Activated gamma-delta T cell treated with Interleukin-2 at 50 U/mL for 16 hours (primary cell): ENCODE measurements around the gene LETM1.

ENCODE experiments used
- DNase-seq: peaks from one replicate; pipeline ENCODE4 v3.0.0-alpha.2; 2020

The LETM1 gene

DNA sequence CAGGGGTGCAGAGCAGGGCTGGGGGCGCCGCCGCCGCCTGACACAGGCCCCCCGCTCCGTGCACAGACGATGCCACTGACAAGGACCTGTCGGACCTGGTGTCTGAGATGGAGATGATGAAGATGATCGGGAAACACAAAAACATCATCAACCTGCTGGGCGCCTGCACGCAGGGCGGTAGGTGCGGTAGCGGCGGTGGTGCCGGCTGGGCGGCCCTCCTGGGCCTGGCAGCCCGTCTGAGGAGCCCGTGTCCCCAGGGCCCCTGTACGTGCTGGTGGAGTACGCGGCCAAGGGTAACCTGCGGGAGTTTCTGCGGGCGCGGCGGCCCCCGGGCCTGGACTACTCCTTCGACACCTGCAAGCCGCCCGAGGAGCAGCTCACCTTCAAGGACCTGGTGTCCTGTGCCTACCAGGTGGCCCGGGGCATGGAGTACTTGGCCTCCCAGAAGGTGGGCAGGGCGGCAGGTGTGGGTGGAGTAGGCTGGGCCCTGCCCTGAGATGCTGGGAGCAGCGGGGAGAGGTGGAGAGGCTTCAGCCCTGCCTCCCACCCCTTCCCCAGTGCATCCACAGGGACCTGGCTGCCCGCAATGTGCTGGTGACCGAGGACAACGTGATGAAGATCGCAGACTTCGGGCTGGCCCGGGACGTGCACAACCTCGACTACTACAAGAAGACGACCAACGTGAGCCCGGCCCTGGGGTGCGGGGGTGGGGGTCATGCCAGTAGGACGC lies 50.3 kb downstream of the LETM1 start:
- DNase-seq: no peak

DNA sequence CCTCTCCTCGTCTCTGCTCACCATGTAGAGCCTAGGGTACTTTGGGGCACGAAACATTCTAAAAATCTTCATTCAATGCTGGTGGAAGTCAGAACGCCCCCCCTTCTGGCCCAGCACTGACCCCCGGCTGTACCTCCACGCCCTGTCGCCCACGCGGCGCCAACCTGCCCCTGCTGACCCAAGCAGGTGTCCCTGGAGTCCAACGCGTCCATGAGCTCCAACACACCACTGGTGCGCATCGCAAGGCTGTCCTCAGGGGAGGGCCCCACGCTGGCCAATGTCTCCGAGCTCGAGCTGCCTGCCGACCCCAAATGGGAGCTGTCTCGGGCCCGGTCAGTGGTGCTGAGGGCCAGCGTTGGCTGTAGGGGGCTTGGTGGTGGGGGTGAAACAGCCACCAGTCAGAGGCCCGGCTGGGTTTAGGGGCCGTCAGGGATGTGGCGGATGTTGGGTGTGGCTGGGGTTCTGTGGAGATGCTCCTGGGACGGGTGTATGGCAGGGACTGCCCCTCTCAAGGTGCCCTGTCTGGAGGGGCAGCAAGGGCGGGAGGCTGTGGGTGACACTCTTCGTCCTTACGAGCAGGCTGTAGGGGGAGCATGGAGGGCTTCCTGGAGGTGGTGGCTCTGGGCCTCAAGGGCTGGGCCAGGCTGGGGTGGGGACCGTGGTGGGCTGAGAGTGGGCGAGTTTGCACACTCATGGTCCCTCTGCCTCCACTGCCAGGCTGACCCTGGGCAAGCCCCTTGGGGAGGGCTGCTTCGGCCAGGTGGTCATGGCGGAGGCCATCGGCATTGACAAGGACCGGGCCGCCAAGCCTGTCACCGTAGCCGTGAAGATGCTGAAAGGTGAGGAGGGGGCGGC lies 51.1 kb downstream of the LETM1 start:
- DNase-seq: no peak

DNA sequence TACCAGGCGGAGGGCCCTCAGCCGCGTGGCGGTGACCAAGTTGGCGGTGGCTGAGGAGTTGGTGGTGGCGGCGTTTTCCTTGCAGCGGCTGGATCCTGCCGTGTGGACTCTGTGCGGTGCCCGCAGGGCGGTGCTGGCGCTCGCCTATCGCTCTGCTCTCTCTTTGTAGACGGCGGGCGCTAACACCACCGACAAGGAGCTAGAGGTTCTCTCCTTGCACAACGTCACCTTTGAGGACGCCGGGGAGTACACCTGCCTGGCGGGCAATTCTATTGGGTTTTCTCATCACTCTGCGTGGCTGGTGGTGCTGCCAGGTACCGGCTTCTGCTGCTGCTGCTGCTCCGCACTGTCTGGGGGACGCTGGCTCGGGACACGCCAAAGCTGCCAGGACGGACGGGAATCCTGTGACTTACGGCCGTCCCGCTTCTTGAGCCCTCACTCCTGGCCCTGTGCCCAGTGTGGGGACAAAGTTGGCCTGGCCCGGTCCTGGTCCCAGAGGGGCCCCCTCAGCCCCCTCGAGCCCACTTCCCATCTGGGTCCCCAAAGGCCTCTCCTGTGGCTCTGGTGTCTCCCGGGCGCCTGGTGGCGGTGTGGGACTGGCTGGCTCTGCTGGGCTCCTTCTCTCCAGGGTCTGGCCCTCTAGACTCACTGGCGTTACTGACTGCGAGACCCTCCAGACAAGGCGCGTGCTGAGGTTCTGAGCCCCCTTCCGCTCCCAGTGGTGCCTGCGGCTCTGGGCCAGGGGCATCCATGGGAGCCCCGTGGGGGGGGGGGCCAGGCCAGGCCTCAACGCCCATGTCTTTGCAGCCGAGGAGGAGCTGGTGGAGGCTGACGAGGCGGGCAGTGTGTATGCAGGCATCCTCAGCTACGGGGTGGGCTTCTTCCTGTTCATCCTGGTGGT lies 52.2 kb downstream of the LETM1 start:
- no peak for DNase-seq

DNA sequence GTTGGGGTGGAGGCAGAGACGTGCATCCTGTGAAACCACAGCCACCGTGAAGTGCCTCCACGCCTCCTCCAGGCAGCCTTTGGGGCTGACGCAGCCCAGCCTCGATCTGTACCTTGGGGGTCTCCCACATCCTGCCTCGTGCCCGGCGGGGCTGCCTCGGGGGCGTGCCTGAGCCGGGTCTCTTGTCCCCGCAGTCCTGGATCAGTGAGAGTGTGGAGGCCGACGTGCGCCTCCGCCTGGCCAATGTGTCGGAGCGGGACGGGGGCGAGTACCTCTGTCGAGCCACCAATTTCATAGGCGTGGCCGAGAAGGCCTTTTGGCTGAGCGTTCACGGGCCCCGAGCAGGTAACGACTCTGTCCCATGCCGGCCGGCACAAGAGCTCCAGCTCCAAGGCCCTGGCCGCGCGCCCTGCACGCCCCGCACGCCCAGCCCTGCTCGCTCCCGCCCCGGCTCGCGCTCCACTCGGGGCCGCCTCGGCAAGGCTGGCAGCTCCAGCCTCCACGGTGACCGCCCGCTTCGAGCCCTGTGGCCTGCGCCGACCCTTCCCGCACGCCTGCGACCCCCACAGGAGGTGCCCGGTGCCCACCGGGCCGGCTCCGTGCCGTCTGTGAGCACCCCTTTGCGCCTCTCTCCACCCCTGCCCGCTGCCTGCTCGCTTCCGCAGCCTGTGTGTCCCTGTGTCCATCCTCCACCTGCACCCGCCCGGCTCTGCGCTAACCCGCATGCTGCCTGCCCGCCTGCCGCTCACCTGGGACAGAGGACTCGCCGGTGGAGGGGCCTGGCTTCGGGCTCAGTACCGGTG lies 53.0 kb downstream of the LETM1 start:
- DNase-seq: no peak

GRCh38 chr4:1802151-1802715 lies 53.7 kb downstream of the LETM1 start:
- no peak for DNase-seq

GRCh38 chr4:1801286-1801958 lies 54.5 kb downstream of the LETM1 start:
- no peak for DNase-seq

DNA sequence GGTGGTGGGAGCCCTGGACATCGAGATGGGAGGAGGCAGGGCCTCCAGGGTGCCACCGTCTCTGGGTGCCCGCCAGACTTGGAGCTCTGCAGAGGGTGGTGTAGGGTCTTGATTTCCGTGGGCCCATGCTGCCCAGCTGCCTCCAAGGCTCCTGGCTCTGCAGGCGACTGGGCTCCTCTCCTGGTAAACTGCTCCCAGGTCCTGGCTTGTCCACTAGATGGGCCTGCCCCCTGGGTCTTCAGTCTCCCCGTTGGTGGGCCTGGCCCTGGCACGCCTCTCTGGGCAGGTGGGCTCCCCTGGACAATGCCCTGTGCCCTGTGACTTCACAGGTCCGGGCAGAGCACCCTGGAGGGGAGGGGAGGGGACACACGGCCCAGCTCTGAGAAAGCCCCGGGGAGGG lies 55.2 kb downstream of the LETM1 start:
- no peak for DNase-seq

- DNase-seq: no peak
Observed at GRCh38 chr4:1799387-1800375, 56.3 kb downstream of the LETM1 start.

DNA sequence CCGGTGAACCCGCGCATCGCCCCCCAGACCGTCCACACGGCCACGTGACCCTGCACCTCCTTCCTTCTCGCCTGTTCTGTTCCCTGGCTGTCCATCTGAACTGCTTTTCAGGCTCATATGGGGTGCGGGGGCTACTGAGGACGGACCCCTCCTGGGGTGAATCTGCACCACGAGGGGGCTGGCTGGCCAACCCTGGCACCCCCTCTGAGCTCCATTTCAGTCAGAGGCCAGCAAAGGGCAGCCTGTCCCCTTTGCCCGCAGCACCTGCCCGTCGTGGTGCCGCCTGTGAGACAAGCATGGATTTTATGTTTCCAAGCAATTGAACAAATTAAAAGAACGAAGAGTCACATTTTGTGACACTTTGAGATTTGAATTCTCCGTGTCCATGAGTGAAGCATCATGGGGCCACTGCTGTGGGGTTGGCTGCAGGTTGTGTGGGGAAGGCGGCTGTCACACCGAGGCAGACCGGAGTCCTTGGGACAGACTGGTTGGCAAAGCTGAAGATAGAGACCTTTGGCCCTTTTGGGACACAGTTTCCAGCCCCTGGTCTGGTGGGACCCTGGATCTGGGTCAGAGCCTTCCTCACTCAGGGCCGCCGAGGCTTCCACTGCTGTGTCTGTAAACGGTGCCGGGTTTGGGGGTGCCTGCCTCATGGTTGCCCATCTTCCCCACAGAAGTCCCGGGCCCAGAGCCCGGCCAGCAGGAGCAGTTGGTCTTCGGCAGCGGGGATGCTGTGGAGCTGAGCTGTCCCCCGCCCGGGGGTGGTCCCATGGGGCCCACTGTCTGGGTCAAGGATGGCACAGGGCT lies 57.2 kb downstream of the LETM1 start:
- no peak for DNase-seq

DNA sequence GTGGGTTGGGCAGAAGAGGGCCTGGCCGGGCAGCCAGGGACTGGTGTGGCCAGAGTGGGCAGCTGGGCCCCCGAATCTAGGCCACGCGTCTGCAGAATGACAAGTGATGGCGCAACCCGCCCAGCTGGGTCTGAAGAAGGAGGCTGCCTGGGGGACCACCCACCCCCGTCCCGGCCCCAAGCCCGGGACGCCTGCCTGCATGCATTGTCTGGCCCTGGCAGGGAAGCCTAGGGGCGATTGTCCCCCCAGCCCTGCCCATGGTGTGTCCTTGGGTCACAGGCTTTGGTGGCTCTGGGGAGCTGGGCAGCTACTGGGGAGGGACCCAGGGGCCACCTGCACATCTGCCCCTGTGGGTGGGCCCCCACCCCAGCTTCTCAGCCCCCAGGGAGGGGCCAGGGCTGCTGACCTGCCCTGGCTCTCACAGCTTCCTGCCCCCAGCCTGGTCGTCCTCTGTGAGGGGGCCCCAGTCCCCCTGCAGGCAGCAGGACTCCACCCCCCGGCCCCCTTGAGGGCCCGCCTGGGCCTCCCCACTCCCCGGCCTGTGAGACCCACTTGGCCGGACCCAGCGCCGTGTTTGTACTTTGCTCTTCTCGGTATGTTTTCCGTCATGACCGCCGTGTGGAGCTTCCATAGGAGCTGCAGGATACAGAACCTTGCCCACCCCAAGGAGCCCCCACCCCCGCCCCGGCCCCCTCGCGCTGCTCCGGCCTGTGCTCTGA lies 57.9 kb downstream of the LETM1 start:
- no peak for DNase-seq

DNA sequence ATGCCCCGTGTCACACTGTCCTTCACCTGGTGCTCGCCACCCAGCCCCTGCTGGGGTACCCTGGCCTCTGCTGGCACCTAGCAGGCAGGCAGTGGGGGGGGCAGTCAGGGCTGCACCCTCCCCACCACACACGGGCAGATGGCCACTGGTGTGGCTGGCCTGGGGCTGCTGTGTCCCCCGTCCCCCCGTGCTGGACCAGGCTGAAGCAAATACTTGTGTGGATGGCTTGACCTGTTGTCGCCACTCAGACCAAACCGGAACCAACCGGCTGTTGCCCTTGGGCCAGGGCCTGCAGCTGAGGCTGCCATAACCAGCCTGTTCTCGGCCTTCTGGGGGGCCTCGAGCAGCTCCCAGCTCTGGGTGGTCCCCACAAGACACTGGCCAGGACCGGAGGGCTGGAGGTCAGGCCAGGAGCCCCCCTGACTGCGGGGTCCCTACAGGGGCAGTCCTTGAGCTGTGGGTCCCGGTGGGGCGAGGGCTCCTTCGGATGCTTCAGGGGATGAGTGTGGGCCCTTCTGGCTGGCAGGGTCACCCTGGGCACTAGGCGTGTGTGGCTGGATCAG lies 58.6 kb downstream of the LETM1 start:
- DNase-seq: no peak

DNA sequence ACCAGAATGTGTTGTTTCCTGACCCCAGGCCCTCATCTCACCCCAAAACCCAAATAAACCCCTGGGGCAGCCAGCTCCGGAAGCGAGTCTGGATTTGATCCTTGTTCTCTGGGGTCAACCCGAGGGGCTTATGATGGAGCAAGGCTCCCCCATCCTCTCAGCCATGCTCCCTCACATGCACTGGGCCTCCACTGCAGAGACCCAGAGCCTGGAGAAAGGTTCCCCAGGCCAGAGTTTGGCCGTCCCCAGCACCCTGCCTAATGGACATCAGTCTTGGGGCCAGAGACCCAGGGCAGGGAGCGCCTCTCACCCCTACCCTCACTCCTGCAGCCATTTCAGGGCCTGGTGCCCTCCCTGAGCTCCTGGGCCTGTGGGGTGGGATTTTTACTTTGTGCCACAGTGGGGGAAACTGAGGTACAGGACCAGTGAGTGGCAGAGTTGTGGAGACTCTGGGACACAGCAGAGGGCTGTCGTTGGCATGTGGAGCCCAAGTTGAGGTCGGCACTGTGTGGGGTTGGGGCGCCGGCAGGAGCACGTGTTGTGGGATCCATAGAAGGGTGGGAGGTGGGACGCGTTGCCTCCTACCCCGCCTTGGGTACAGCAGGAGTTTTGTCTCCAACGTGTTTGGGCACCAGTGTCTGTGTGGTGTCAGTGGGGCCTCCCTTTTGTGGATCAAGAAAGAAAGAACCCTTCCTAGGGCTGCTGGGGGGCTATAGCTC lies 59.3 kb downstream of the LETM1 start:
- no peak for DNase-seq

DNA sequence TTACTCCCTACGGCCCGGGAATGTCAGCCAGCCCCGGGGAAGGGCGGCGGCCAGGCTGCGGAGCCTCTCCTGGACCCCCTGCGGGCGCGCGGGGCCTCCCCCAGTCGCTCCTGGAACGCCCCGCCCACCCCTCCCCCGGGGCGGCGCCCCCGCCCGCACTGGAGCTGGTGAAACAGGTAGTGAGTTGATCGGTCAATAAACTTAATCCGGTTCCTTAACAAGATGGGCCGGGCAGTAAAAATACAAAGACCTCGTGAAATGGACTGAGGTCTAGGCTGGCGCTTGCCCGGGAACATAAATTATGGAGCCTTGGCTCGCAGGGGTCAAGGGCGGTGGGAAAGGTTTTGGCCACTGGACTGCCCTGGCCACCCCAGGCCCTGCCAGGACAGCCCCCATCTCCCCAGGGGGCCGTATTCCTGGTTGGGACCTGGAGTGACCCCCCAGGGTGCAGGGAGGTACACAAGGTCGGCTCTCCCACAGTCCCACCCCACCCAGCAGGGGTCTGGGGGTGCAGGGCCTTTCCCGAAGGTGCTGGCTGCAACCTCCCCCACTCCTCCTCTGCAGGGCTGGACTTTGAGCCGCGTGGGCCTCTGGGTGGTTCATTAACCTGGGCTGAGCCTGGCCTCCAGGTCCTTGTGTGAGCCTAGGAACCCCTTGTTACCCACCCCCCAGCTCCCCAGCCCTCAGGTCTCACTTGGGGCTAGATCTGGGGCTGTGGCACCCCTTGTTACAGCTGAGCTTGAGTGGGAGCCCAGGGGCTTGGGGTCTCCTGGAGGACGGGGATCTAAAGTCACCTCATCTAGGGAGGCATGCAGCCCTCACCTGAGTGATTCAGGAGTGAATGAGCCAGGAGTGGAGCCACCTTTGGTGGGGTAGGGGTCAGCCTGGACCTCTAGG lies 60.4 kb downstream of the LETM1 start:
- DNase-seq: no peak

DNA sequence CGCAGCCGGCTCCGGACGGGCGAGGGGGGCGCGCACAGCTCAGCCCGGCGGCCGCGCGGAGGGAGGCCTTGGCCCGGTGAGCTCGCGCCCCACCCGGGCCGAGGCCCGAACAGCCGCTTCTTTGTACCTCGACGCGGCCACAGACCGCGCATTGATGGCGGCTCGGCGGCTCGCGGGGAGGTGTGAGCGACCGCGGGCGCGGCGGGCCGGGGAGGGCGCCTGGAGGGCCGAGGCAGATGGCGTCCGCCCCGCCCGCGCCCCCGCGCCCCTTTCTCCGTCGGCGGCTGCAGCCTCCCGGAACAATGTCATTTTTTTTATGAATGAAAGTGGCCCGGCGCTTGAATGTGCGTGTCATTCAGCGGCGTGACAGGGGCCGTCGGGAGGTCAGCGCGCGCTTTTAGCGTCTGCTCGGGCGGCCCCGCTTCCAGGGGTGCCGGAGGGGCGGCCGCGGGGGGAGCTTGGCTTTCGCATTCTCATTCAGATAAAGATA lies 61.1 kb downstream of the LETM1 start:
- DNase-seq: no peak

DNA sequence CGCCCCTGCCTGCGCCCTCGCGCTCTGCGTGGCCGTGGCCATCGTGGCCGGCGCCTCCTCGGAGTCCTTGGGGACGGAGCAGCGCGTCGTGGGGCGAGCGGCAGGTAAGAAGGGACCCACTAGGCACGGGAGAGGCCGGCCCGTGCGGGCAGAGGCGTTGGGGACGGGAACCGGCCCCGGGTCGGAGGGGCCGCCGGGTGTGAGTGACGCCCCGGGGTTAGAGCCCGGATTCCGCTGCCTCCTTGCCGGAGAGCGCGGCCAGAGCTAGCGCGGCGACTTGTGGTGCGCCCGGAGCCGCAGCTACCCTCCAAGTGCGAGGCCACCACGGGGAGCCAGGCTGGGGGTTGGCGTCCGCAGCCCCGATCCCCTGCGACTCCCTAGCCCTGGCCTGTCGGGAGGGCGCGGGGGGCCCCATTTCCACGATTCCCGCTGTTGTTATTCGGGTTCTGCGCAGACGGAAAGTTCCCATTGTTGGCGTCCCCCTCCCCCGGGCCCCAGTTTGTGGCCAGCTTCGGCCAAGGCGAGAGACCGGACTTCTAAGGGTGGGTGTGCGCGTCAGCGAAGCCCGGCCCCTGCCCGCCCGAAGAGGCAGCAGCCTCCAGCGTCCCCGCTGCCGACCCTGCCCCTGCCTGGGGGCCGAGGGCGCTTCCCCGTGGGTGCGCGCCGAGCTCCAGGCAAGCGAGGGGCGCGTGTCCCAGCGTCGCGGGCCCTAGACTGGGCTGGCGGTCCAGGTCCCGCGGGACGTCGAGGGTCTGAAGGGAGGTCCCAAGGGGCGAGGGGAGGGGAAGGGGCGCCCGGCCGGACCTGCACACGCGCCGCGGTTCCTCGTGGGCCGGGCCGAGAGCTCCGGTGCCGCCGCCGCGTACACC lies 61.8 kb downstream of the LETM1 start:
- no peak for DNase-seq
